ENCODE results near the gene UBE2J1. TPM values are rescaled to one million over a fixed set of nuclear protein-coding genes. Genes with fewer than 3 reads are reported as not detected.
"Not testable (repeated sequence)": the region's sequence is repeated elsewhere in the genome, so short reads cannot be mapped to it uniquely, and the experiment has no call there.

Gene UBE2J1
- total RNA-seq, 1 donor from 2014 or later: 34.1 TPM

DNA sequence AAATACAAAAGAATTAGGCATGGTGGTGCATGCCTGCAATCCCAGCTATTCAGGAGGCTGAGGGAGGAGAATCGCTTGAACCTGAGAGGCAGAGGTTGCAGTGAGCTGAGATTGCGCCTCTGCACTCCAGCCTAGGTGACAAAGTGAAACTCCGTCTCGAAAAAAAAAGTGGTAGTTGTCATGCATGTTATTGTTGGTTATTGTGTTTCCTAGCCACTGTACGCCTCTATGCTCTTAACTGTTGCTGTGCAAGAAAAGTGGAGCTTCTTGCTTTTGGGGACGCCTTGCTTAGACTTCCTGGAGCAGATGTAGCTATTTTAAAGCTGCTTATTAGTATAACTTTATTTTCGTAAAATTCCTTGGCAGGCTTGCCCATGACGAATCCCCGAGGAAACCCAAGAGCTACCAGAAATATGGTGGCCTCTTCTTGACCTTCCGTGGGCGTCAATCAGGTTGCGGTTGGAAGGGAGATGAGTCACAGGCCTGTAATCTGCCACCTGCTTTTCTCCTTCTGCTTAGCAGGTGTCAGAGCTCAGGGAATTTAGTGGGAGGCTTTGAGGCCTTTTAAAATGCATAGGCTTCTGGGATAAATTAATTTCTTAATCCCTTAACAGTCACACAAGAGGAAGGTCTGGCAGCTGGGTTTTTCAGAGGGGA is 54.7 kb downstream of the UBE2J1 start:
- Mint-ChIP-seq H3K9me3 (peaks cover 9% of the 10 kb centered on the region), H3K27me3 (ENCODE audit: low read depth) (no peaks in the 10 kb centered on the region), H3K27ac (ENCODE audit: unreplicated experiment) (peak overlapping the region; percentile 12), H3K4me3 (no peak overlapping the region), H3K36me3 (ENCODE audit: low read depth) (no peaks in the 10 kb centered on the region), H3K4me1 (peaks cover 18% of the 10 kb centered on the region)
- TF ChIP-seq, protein P1, sequence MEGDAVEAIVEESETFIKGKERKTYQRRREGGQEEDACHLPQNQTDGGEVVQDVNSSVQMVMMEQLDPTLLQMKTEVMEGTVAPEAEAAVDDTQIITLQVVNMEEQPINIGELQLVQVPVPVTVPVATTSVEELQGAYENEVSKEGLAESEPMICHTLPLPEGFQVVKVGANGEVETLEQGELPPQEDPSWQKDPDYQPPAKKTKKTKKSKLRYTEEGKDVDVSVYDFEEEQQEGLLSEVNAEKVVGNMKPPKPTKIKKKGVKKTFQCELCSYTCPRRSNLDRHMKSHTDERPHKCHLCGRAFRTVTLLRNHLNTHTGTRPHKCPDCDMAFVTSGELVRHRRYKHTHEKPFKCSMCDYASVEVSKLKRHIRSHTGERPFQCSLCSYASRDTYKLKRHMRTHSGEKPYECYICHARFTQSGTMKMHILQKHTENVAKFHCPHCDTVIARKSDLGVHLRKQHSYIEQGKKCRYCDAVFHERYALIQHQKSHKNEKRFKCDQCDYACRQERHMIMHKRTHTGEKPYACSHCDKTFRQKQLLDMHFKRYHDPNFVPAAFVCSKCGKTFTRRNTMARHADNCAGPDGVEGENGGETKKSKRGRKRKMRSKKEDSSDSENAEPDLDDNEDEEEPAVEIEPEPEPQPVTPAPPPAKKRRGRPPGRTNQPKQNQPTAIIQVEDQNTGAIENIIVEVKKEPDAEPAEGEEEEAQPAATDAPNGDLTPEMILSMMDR (conservative IDR thresholded peaks at IDR 0.05): no peak
- DNase-seq (ENCODE audit: low read depth, low spot score): no peak

- Mint-ChIP-seq H3K4me3 (no peak overlapping the region), H3K36me3 (ENCODE audit: low read depth) (no peaks in the 10 kb centered on the region), H3K4me1 (peaks cover 18% of the 10 kb centered on the region), H3K27me3 (ENCODE audit: low read depth) (no peaks in the 10 kb centered on the region), H3K27ac (ENCODE audit: unreplicated experiment) (no peak overlapping the region), H3K9me3 (peaks cover 9% of the 10 kb centered on the region)
- TF ChIP-seq, protein P1 (conservative IDR thresholded peaks at IDR 0.05): no peak
- DNase-seq (ENCODE audit: low read depth, low spot score): no peak
These were observed 56.5 kb downstream of the UBE2J1 start for GRCh38 chr6:89295981-89296380.

- H3K27ac Mint-ChIP-seq (ENCODE audit: unreplicated experiment); H3K36me3 Mint-ChIP-seq (ENCODE audit: low read depth); H3K27me3 Mint-ChIP-seq (ENCODE audit: low read depth); H3K9me3 Mint-ChIP-seq; H3K4me3 Mint-ChIP-seq; DNase-seq (ENCODE audit: low read depth, low spot score): not testable (repeated sequence)
- H3K4me1 Mint-ChIP-seq: peaks cover 18% of the 10 kb centered on the region
These were observed 57.4 kb downstream of the UBE2J1 start for GRCh38 chr6:89295116-89295515.

GRCh38 chr6:89291256-89291819 is 61.2 kb downstream of the UBE2J1 start:
- peaks cover 3% of the 10 kb centered on the region for H3K9me3 Mint-ChIP-seq
- no peaks in the 10 kb centered on the region for H3K27me3 Mint-ChIP-seq (ENCODE audit: low read depth)
- no peaks in the 10 kb centered on the region for H3K4me1 Mint-ChIP-seq
- no peak overlapping the region for H3K4me3 Mint-ChIP-seq
- TF ChIP-seq, protein P1 (conservative IDR thresholded peaks at IDR 0.05): no peak
- peak overlapping the region; percentile 36 for H3K27ac Mint-ChIP-seq (ENCODE audit: unreplicated experiment)
- no peak for DNase-seq (ENCODE audit: low read depth, low spot score)
- no peaks in the 10 kb centered on the region for H3K36me3 Mint-ChIP-seq (ENCODE audit: low read depth)

DNA sequence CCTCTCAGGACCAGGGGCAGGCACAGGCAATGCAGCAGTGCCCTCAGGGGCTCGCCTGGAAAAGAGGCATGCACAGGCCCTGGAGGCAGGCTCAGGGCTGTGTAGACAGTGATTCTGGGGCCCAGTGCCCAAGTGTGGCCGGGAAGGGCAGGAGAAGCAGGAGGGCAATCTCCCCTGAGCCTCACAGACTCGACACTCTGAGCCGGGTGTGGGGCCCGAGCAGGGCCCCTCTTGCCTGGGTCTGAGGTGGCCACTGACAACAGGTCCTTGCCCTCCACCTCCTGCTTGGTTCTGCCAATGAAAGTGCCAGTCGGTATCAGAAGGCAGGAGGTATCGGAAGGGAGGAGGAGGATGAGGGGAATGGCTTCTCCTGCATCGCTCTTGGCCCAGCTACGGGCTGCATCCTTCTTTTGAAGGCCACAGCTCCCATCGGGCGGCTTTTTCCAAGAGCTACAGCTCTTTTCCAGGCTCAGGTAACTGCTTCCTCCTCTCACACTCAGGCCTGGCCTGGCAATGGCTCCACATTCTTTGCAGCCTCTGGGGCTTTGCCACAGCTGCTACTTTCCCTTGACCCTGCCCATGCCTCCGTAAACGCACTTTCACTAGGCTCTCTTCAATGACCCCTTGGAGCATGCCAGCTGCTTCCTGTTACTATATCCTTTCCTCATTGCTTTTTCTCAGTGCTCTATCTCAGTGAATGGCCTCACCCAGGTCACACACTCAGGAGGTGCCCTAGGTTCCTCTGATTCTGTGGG is 61.9 kb downstream of the UBE2J1 start:
- H3K36me3 Mint-ChIP-seq (ENCODE audit: low read depth): no peaks in the 10 kb centered on the region
- TF ChIP-seq, protein P1 (conservative IDR thresholded peaks at IDR 0.05): no peak
- peaks cover 3% of the 10 kb centered on the region for H3K9me3 Mint-ChIP-seq
- no peaks in the 10 kb centered on the region for H3K4me1 Mint-ChIP-seq
- DNase-seq (ENCODE audit: low read depth, low spot score): no peak
- peak overlapping the region; percentile 36 for H3K27ac Mint-ChIP-seq (ENCODE audit: unreplicated experiment)
- H3K27me3 Mint-ChIP-seq (ENCODE audit: low read depth): no peaks in the 10 kb centered on the region
- no peak overlapping the region for H3K4me3 Mint-ChIP-seq

GRCh38 chr6:89289710-89290109 is 62.8 kb downstream of the UBE2J1 start:
- H3K9me3 Mint-ChIP-seq: peaks cover 3% of the 10 kb centered on the region
- H3K27ac Mint-ChIP-seq (ENCODE audit: unreplicated experiment): no peak overlapping the region
- H3K4me1 Mint-ChIP-seq: no peaks in the 10 kb centered on the region
- no peak overlapping the region for H3K4me3 Mint-ChIP-seq
- no peaks in the 10 kb centered on the region for H3K27me3 Mint-ChIP-seq (ENCODE audit: low read depth)
- DNase-seq (ENCODE audit: low read depth, low spot score): no peak
- TF ChIP-seq, protein P1 (conservative IDR thresholded peaks at IDR 0.05): no peak
- H3K36me3 Mint-ChIP-seq (ENCODE audit: low read depth): no peaks in the 10 kb centered on the region
